Measurements from ENCODE around the gene SKI.

Gene SKI

GRCh38 chr1:2303781-2304180, 75.7 kb downstream of the SKI start:
- TF ChIP-seq CTCF (IDR thresholded peaks at IDR 0.05; ENCODE audit: unreplicated experiment in 3 of 3): no peak

GRCh38 chr1:2304282-2304681, 76.2 kb downstream of the SKI start:
- peaks cover 31% of the 10 kb centered on the region for H3K36me3 Mint-ChIP-seq (ENCODE audit: low read depth)
- no peak overlapping the region for H3K4me3 Mint-ChIP-seq
- no peaks in the 10 kb centered on the region for H3K9me3 Mint-ChIP-seq

More at GRCh38 chr1:2303781-2304180, 75.7 kb downstream of the SKI start:
- Mint-ChIP-seq H3K4me1 (peaks cover 24% of the 10 kb centered on the region), H3K27ac (no peak overlapping the region), H3K27me3 (ENCODE audit: low read depth) (no peaks in the 10 kb centered on the region), H3K9me3 (no peaks in the 10 kb centered on the region), H3K36me3 (ENCODE audit: low read depth) (peaks cover 26% of the 10 kb centered on the region), H3K4me3 (no peak overlapping the region)

GRCh38 chr1:2304921-2305681, 77.0 kb downstream of the SKI start:
- H3K4me1 Mint-ChIP-seq: peaks cover 16% of the 10 kb centered on the region

More at GRCh38 chr1:2304282-2304681, 76.2 kb downstream of the SKI start:
- Mint-ChIP-seq H3K27ac (no peak overlapping the region), H3K27me3 (ENCODE audit: low read depth) (no peaks in the 10 kb centered on the region), H3K4me1 (peaks cover 20% of the 10 kb centered on the region)
- TF ChIP-seq CTCF (IDR thresholded peaks at IDR 0.05; ENCODE audit: unreplicated experiment in 3 of 3): no peak

GRCh38 chr1:2306151-2306978, 78.2 kb downstream of the SKI start:
- TF ChIP-seq CTCF (IDR thresholded peaks at IDR 0.05; ENCODE audit: unreplicated experiment in 3 of 3): no peak
- no peak overlapping the region for H3K4me3 Mint-ChIP-seq
- peaks cover 16% of the 10 kb centered on the region for H3K4me1 Mint-ChIP-seq
- H3K9me3 Mint-ChIP-seq: no peaks in the 10 kb centered on the region
- no peaks in the 10 kb centered on the region for H3K27me3 Mint-ChIP-seq (ENCODE audit: low read depth)
- peaks cover 31% of the 10 kb centered on the region for H3K36me3 Mint-ChIP-seq (ENCODE audit: low read depth)
- H3K27ac Mint-ChIP-seq: no peak overlapping the region

More at GRCh38 chr1:2304921-2305681, 77.0 kb downstream of the SKI start:
- H3K27me3 Mint-ChIP-seq (ENCODE audit: low read depth): no peaks in the 10 kb centered on the region
- TF ChIP-seq CTCF (IDR thresholded peaks at IDR 0.05; ENCODE audit: unreplicated experiment in 3 of 3): no peak
- H3K36me3 Mint-ChIP-seq (ENCODE audit: low read depth): peaks cover 31% of the 10 kb centered on the region
- no peak overlapping the region for H3K27ac Mint-ChIP-seq
- no peaks in the 10 kb centered on the region for H3K9me3 Mint-ChIP-seq
- no peak overlapping the region for H3K4me3 Mint-ChIP-seq

GRCh38 chr1:2307064-2307605, 79.0 kb downstream of the SKI start:
- H3K36me3 Mint-ChIP-seq (ENCODE audit: low read depth): peaks cover 31% of the 10 kb centered on the region

More at GRCh38 chr1:2307064-2307605, 79.0 kb downstream of the SKI start:
- Mint-ChIP-seq H3K4me3 (no peak overlapping the region), H3K27me3 (ENCODE audit: low read depth) (no peaks in the 10 kb centered on the region), H3K9me3 (no peaks in the 10 kb centered on the region), H3K27ac (no peak overlapping the region), H3K4me1 (peaks cover 16% of the 10 kb centered on the region)
- no peak for TF ChIP-seq CTCF (IDR thresholded peaks at IDR 0.05; ENCODE audit: unreplicated experiment in 3 of 3)

Measured in nephron (organoid).